GM04503 (cell line): ENCODE measurements around the gene RBM5.
"Not testable (repeated sequence)": the region's sequence is repeated elsewhere in the genome, so short reads cannot be mapped to it uniquely, and the experiment has no call there.

Experiments used
- DNase-seq: peaks from one replicate; pipeline ENCODE4 v3.0.0-alpha.2; 2012; ENCODE audit warnings: low read depth

Gene RBM5

DNA sequence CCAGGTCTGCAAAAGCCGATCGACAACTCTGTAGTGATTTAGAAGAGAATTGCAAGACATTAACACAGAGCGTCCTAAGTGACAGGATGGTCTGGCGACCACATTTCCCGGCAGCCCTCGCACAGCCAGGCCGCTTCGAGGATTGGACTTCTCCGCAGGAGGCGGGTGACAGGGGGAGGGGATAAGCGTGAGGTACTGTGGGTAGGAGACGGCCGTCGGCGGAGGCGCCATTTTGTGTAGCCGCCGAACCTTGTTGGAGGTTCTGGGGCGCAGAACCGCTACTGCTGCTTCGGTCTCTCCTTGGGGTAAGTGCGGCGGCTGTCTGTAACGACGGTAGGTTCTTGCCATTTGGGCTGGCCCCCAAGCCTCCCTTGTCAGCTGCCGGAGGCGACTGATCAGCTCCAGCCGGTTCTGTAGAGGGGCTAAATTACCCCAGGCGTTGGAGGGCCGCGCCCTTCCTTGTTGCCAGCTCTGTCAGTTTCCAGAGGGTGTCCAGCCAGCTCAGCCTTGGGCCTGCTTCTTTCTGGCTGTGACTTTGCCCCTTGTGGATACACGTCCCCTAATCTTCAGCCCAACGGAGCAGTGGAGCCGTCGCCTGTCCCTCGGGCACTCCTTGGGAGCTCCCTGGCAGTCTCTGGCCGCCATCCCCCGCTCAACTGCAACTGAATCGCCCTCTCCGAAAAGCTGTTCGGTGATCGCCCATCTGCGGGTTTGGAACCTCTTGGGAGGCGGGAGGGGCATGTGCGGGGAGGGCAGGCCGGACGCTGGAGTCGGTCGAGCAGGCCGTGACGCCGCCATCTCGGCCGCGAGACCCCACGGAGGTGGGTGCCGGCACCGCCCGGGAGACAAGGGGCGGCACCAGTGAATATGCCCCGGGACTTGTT lies at the start of gene RBM5:
RBM5 (plus strand) TSS at position 195 of the 884 bp plus-strand sequence. CDS start 1,516 bp downstream, outside the sequence.
- peak; percentile 61 for DNase-seq

DNA sequence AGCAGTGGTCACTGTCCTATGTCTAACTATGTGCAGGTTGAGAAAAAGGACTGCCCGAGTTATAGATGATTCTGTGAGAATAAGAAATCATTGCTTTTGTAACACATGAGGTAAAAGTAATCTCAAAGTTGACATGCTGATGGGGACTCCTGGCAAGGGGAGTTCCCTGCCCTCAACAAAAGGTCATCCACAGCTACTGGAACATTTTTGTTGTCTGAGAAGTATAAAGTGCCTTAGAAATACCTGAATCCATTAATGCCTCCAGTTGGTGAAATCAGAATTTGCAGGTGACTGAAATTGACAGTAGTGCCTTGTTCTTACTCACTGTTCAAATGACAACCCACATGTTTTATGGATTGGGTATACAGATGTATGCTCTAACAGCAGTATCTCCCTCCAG lies 43.7 kb upstream of the RBM5 start:
- DNase-seq, result no peak

GRCh38 chr3:50047426-50047825 lies 41.3 kb upstream of the RBM5 start:
- no peak for DNase-seq

GRCh38 chr3:50050361-50050760 lies 38.4 kb upstream of the RBM5 start:
- peak; percentile 32 for DNase-seq

GRCh38 chr3:50057756-50058155 lies 31.0 kb upstream of the RBM5 start:
- no peak for DNase-seq

DNA sequence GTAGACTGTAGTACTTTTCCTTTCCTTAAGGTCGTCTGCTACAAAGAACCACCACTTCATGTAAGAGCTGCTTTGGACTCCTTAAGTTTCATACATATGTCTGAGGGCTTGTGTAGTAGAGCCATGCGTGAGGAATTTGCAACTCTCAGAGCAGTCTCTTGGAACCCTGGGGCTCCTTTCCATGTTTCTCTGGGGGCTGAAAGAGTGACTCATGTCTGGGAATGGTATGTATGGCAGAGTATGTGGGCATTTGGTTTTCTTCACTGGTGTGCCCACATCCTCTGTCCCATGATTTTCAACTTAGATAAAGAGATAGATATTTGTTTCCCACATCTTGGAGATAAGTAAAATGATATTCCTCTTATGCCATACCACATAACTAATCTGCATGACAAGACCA lies 20.6 kb upstream of the RBM5 start:
- DNase-seq, result no peak

DNA sequence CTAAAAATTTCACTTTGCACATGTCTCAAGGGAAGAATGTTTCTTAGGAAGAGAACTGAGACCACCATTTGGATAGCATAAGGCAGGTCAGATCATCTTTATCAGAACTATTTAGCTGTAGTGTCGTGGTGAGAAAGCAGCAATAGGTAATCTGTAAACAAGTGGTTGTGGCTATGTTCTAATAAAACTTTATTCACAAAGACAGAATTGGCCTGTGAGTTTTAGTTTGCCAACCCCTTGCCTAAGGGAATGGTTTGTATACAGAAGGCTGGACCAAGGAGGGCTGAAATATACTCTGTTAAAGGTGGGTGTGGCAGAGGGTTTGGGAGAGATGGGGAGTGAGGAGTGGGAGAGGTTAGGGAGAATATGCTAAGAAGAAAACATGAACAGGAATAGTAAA lies 10.6 kb upstream of the RBM5 start:
- no peak for DNase-seq

GRCh38 chr3:50078622-50079021 lies 10.1 kb upstream of the RBM5 start:
- DNase-seq, result no peak

- not testable (repeated sequence) for DNase-seq
These were observed 3.8 kb upstream of the RBM5 start for GRCh38 chr3:50084951-50085350.

DNA sequence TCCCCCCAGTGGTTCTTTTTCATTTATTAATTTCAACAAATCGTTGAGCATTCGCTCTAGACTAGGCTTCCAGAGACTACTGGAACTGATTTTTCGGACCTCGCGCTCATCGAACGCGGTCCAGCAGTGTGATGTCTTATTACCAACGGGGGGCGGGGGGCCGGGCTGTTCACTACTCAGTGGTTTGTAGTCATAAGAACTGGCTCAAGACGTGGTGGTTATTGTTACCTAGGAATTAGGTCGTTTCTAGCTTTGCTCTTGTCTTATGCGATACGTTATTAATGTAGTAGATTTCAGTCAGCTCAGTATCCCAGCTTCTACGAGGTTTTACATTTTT lies 858 bp downstream of the RBM5 start:
- no peak for DNase-seq

DNA sequence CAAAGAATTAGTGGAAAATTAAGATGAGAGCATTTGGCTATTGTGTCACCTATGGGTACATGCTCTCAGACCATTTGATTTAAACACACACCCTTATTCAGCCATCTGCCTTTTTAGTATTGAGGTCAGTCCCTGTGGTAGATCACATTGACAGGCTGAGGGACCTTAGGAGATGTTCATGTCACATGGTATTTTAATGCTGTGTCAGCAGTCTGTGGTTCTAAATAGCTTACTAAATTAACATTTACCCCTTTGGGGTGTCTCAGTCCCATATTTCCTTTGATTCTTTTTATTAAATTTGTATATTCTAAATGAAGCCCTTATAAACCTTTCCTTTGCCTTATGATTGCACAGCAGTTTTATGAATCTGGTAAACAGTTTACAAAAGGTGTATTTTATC lies 2.3 kb downstream of the RBM5 start:
- no peak for DNase-seq

DNA sequence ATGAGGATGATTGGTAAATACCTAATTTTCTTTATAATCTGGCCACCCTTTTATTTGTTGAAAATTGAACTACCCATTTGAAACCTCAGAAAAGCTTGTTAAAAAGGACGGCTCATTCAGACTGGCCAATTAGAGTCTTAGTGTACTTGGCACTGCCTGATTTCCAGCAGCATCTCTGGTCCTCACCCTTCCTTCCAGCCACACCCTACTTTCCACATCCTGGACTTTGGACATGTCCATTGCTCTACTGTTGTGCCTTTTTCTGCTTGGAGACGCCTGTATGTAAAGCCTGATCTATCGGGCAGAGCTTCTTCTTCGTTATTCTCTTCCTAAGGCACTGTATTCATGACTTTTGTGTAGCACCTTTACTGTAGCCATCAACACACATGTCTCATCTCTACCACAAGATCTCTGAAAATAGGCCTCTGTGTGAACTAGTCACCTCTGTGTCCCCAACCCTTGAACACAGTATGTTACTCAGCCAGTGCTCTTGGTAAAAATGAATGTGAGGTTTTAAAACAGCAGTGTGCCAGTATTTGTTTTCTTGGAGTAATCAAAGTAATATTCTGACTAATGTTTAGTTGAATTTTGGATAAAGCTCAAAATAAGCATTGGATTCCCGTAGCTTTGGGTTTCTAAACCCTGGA lies 6.8 kb downstream of the RBM5 start:
- DNase-seq, result no peak

- DNase-seq, result no peak
These were observed 11.7 kb downstream of the RBM5 start for GRCh38 chr3:50100386-50100785.

DNA sequence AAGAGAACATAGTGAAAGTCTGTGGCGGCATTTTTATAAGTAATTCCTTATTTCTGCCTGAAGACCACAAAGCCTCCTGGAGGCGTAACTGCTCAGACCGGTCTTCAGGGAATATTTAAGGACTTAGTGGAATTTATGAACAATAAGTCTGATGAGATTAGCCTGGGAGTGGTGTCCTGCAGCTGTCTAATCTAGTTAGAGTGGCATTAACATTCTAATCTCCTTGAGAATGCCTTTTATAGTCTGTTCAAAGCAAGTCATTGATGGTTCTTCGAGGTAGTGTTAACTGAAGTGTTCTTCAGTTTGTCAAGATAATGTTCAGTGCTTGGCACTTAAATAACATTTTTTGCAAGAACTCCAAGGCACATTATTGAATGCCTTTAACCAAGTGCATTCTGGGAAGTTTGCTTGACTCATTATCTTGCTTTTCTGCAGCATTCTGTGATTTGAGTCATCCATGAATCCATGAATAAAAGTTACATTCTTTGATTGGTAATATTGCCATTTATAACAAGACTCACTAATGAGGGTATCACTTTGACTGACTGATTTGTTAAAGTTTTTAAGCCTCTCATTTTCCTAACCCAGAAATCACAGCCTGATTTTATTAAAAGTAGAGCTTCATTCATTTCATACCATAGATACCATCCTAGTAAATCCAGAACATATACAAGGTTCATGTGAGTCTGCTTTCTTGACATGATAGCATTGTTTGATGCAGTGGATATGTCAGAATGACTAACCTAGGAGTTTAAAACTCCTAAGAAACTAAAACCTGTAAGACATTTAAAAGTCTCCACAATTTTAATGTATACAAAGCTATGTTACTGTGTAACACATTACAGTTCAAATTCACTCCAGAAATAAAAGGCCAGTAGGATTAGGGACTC lies 12.5 kb downstream of the RBM5 start:
- DNase-seq, result no peak

- no peak for DNase-seq
These were observed 13.8 kb downstream of the RBM5 start for GRCh38 chr3:50102558-50102957.

DNA sequence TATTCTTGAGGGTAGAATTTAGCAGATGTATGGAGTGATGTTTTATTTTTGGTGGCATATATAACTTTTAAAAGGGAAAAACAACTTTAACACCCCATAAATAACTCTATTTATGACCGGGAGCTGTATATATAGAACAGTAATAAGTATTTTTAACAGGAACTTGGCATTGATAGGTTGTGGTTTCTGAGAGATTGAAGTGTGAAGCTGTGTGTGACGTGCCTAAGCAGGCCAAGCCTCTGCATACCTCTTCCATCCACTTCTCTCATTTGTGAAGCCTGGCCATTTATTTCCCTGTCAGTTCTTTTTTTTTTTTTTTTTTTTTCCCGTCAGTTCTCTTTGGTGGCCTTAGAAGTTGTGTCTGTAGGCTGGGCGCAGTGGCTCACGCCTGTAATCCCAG lies 23.0 kb downstream of the RBM5 start:
- no peak for DNase-seq

GRCh38 chr3:50112462-50112861 lies 23.7 kb downstream of the RBM5 start:
- no peak for DNase-seq

GRCh38 chr3:50117120-50117519 lies 28.4 kb downstream of the RBM5 start:
- no peak for DNase-seq

DNA sequence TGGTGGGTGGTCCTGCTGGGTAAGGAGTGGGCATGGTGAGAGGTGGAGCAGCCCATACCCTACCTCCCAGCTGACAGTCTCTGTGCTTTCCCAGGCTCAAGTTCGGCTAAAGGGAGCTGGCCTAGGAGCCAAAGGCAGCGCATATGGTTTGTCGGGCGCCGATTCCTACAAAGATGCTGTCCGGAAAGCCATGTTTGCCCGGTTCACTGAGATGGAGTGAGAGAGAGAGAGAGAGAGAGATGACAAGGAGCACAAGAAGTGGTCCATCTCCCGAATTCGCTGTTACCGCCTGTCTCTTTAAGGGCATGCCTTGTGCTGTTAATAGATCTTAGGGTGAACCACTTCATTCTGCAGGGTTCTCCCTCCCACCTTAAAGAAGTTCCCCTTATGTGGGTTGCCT lies 29.5 kb downstream of the RBM5 start:
- no peak for DNase-seq

DNA sequence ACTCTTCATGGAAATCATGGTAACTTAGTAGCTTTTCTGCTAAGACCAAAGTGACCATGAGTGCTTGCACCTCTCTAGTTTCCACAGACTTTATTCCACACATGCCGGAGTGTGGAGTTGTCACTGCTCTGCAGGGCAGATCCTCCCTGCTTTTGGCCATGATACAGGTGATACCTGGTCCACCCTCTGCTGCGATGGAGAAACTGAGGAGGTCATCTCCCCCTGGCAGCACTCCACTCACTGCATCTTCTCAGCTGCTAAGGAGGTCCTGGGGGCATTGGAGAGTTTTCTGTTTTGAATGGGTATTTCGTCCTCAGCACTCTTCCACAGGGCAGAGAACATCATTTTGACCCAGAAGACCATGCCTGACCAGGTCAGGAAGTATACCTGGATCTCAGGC lies 31.1 kb downstream of the RBM5 start:
- DNase-seq, result no peak

DNA sequence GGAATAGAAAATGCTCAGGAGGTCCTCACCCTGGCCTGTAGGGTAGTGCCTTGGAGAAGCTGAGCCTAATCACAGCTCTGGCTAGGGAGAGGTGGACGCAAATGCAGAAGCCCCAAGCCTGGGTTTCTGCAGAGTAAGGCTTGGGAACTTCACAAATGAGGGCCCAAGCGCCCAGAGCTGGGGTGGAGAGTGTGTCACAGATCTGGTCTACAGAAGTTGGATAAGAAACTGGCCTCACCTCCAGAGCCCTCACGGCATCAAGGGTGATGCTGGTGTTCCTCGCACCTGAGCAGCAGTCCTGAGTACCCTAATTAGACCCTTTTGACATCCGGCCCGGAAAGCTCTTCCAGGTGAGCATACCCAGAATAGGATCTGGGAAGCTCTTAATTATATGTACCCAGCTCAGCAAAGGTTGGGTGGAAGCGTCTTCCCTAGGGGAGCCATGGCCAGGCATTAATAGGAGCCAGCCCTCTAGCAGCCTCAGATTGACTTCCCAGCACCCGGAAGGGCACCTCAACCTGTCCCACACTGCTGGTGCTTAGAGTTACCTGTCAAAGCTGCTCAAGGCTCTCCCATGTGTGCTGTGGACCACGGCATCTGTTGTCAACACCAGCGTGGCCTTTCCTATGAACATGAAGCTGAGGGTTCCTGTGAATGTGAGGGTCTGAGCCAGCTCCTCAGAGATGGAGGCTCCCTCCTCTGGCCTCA lies 31.8 kb downstream of the RBM5 start:
- DNase-seq, result no peak
